AG04450 (cell line): Measurements from ENCODE around the gene SEMA3A. TPM values are rescaled to one million over a fixed set of nuclear protein-coding genes. Genes with fewer than 3 reads are reported as not detected.

ENCODE experiments used
- CTCF ChIA-PET: fragments of 300-600, 350-600 bp; formaldehyde crosslinking; extraction: SDS; loops from one replicate; lab custom pipeline; 2022; ENCODE audit warnings: antibody characterized with exemption, inconsistent platforms; lab: Charles Lee
- POLR2A ChIA-PET: fragments of 350-600 bp; formaldehyde crosslinking; extraction: SDS; loops from one replicate; lab custom pipeline; 2021; ENCODE audit warnings: antibody characterized with exemption, inconsistent platforms; lab: Yijun Ruan, JAX
- DNase-seq: peaks from one replicate; pipeline ENCODE4 v3.0.0-alpha.2; 2011; ENCODE audit warnings: low read depth, low spot score
- H3K27ac ChIP-seq: one replicate; pipeline ENCODE4 v1.5.1; 2012; ENCODE audit warnings: low read depth, low read length, control low read depth
- H3K27me3 ChIP-seq: one replicate; pipeline ENCODE4 v1.6.0; 2012; ENCODE audit warnings: low read length; ENCODE audit not compliant: control insufficient read depth, insufficient read depth
- H3K4me3 ChIP-seq: 2 replicates; pipeline ENCODE4 v1.5.1; 2011; ENCODE audit warnings: mild to moderate bottlenecking, low read depth, low read length, control low read depth
- H3K9me3 ChIP-seq: 2 replicates; pipeline ENCODE4 v1.5.1; 2012; ENCODE audit warnings: low read length; ENCODE audit not compliant: control insufficient read depth, insufficient read depth
- CTCF ChIP-seq: IDR thresholded peaks from 2 replicates; pipeline ENCODE4 v1.5.1; 2011; ENCODE audit warnings: low read depth, low read length, control low read depth, inconsistent platforms
- polyA plus RNA-seq: library from polyadenylated mRNA; depleted of rRNA; stranded (reverse); fragments of >200 nt; gene quantifications from 2 replicates; pipeline ENCODE4 v1.2.3, GENCODE V29; 2011

The SEMA3A gene
- polyA plus RNA-seq, 1 experiment: 80.2 TPM

GRCh38 chr7:83952236-83952635 is 242.4 kb downstream of the SEMA3A start:
- no peak for TF ChIP-seq CTCF
- H3K9me3 ChIP-seq: no peaks in the 10 kb centered on the region

GRCh38 chr7:83947260-83947659 is 247.3 kb downstream of the SEMA3A start:
- ChIA-PET POLR2A (no interaction called here), CTCF (interaction anchor here (0.6 to 6.5 kb wide), 5 partner anchors 12 to 1084 kb away, joined by 3 to 63 read pairs (median 3); no protein-coding TSS in a partner anchor)
- no peaks in the 10 kb centered on the region for H3K9me3 ChIP-seq
- H3K4me3 ChIP-seq: no peak overlapping the region
- no peak overlapping the region for H3K27ac ChIP-seq
- no peak for DNase-seq
- H3K27me3 ChIP-seq: no peaks in the 10 kb centered on the region
- peak; percentile 37; the same call in 1 of the 2 replicates for TF ChIP-seq CTCF

More at GRCh38 chr7:83952236-83952635, 242.4 kb downstream of the SEMA3A start:
- no peak overlapping the region for H3K27ac ChIP-seq
- CTCF ChIA-PET: interaction anchor here (1.0 kb wide), 1 partner anchor 17 kb away, joined by 3 read pairs; no protein-coding TSS in a partner anchor
- H3K27me3 ChIP-seq: no peaks in the 10 kb centered on the region
- POLR2A ChIA-PET: no interaction called here
- DNase-seq: no peak
- H3K4me3 ChIP-seq: no peak overlapping the region

- Histone ChIP-seq H3K27me3 (no peaks in the 10 kb centered on the region), H3K9me3 (no peaks in the 10 kb centered on the region), H3K4me3 (no peak overlapping the region), H3K27ac (no peak overlapping the region)
- DNase-seq: no peak
- CTCF ChIA-PET: interaction anchor here (1.1 to 6.5 kb wide), 3 partner anchors 12 to 1084 kb away, joined by 3 to 63 read pairs (median 3); no protein-coding TSS in a partner anchor
- POLR2A ChIA-PET: no interaction called here
- no peak for TF ChIP-seq CTCF
Measured at GRCh38 chr7:83946801-83947200, 247.8 kb downstream of the SEMA3A start.

DNA sequence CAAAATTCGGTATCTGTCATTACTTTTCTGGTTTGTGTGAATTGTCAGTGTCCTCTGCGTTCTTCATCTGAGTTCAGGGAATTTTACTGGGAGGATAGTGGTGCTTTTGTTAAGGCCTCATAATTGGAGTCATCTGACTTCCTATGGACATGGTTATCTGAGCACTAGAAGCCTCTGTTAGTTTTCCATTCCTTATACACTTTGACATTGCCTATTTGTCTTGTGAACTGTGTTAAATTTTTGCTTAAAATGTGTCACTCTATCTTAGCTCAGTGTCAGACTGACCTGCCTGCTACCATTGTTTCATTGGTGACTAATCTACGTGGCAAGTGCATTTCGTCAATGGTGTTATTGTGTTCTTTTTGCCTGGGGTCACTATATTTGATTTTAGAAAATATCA is 253.3 kb downstream of the SEMA3A start:
- no peak overlapping the region for H3K4me3 ChIP-seq
- H3K9me3 ChIP-seq: no peaks in the 10 kb centered on the region
- no peak for TF ChIP-seq CTCF
- H3K27ac ChIP-seq: no peak overlapping the region
- H3K27me3 ChIP-seq: no peaks in the 10 kb centered on the region
- CTCF ChIA-PET: interaction anchor here (1.2 to 16.3 kb wide), 2 partner anchors 9 to 1086 kb away, joined by 3 to 660 read pairs; no protein-coding TSS in a partner anchor
- no peak for DNase-seq
- POLR2A ChIA-PET: no interaction called here

- ChIA-PET POLR2A (no interaction called here), CTCF (interaction anchor here (16.3 kb wide), 1 partner anchor 1089 kb away, joined by 660 read pairs; no protein-coding TSS in a partner anchor)
- Histone ChIP-seq H3K27me3 (no peaks in the 10 kb centered on the region), H3K27ac (no peak overlapping the region), H3K9me3 (no peaks in the 10 kb centered on the region), H3K4me3 (no peak overlapping the region)
- no peak for DNase-seq
- TF ChIP-seq CTCF: no peak
Measured at GRCh38 chr7:83937930-83938329, 256.7 kb downstream of the SEMA3A start.
